ENCODE measurements around the gene THRB.

DNA sequence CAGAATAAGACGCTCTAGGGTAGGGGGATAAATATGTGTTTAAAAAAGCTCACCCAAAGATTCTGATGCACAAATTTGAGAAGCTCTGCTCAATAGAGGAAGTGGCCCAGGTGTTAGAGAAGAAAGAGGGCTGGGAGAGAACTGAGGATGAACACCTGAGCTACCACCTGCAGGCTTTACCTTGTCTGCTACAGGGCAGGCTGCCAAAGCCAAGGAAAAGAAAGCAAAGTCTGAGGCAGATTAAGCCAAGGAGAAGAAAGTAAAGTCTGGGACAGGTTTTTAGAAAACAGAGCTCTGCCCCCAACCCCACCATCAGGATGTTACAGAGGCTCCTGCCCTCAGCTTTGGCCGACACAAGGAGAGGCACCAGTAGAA lies 92.9 kb downstream of the THRB start:
- TF ChIP-seq POLR2A (IDR thresholded peaks at IDR 0.05) (no peak), POLR2AphosphoS5 (IDR thresholded peaks at IDR 0.05) (no peak)
- TF ChIP-seq, protein P1, sequence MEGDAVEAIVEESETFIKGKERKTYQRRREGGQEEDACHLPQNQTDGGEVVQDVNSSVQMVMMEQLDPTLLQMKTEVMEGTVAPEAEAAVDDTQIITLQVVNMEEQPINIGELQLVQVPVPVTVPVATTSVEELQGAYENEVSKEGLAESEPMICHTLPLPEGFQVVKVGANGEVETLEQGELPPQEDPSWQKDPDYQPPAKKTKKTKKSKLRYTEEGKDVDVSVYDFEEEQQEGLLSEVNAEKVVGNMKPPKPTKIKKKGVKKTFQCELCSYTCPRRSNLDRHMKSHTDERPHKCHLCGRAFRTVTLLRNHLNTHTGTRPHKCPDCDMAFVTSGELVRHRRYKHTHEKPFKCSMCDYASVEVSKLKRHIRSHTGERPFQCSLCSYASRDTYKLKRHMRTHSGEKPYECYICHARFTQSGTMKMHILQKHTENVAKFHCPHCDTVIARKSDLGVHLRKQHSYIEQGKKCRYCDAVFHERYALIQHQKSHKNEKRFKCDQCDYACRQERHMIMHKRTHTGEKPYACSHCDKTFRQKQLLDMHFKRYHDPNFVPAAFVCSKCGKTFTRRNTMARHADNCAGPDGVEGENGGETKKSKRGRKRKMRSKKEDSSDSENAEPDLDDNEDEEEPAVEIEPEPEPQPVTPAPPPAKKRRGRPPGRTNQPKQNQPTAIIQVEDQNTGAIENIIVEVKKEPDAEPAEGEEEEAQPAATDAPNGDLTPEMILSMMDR (IDR thresholded peaks at IDR 0.05 in 8 of 11, conservative IDR thresholded peaks at IDR 0.05 in 3 of 11), result no peak
